ENCODE measurements around the gene TMEM217.

TMEM217 gene

DNA sequence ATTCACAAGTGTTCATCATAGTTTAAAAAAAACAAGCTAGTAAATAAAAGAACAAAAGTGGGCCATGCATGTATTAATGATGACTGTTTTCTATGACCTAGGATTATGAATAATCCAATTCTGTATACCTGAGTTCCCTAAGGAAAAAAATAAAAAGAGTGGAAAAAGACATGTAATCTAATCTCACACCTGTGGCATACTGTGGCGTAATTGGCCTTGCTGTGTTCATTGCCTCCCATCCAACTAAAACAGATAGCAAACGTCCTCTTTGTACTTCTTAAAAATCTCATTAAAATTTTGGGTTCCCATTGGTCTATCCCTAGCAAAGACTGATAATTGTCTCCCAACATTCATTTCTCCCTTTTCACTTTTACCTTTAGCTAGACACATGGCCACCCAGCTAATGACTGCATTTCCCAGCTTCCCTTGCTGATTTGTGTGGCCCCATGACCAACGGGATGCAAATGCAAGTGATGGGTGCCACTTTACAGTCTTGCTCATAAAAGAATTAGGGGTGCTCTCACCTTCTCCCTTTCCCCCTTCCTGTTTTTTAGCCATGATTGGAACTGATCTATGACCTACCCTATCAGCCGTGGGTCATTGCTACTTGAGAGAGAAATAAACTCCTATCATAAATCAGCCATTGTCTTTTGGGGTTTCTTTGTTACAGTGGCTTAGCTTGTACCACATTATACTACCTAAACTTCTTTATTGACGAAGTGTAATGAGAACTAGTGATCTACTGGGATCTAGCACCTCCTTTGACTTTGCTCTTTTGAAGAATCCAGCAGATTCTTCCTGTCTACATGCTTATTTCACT is 32.4 kb downstream of the TMEM217 start:
- DNase-seq (ENCODE audit: insufficient read length, low spot score), result no peak
- TF ChIP-seq, protein P1, sequence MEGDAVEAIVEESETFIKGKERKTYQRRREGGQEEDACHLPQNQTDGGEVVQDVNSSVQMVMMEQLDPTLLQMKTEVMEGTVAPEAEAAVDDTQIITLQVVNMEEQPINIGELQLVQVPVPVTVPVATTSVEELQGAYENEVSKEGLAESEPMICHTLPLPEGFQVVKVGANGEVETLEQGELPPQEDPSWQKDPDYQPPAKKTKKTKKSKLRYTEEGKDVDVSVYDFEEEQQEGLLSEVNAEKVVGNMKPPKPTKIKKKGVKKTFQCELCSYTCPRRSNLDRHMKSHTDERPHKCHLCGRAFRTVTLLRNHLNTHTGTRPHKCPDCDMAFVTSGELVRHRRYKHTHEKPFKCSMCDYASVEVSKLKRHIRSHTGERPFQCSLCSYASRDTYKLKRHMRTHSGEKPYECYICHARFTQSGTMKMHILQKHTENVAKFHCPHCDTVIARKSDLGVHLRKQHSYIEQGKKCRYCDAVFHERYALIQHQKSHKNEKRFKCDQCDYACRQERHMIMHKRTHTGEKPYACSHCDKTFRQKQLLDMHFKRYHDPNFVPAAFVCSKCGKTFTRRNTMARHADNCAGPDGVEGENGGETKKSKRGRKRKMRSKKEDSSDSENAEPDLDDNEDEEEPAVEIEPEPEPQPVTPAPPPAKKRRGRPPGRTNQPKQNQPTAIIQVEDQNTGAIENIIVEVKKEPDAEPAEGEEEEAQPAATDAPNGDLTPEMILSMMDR (IDR thresholded peaks at IDR 0.05; ENCODE audit: insufficient read depth, missing control alignments), result no peak
- FAIRE-seq, result no peak

DNA sequence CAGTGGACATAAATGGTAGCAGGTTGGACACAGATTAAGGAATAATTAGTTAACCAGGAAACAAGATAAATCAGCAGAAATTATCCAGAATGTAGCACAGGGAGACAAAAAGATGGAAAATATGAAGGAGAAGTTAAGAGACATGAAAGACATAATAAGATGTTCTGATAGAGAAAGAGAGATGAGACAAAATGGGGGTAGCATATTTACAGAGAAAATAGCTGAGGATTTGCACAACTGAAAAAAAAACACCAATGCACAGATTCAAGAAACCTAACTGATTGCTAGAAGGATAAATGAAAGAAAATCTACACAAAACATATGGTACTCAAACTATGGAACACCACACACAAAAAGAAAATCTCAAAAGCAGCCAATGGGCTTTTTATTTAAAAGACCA is 35.0 kb downstream of the TMEM217 start:
- DNase-seq (ENCODE audit: insufficient read length, low spot score) (no peak), FAIRE-seq (no peak)
- TF ChIP-seq, protein P1 (IDR thresholded peaks at IDR 0.05; ENCODE audit: insufficient read depth, missing control alignments), result no peak

- FAIRE-seq (no peak), DNase-seq (ENCODE audit: insufficient read length, low spot score) (peak; percentile 58)
- TF ChIP-seq, protein P1 (IDR thresholded peaks at IDR 0.05; ENCODE audit: insufficient read depth, missing control alignments), result no peak
These were observed 35.6 kb downstream of the TMEM217 start for GRCh38 chr6:37222125-37222967.

GRCh38 chr6:37221585-37222124 is 36.3 kb downstream of the TMEM217 start:
- FAIRE-seq, result no peak
- no peak for DNase-seq (ENCODE audit: insufficient read length, low spot score)
- TF ChIP-seq, protein P1 (IDR thresholded peaks at IDR 0.05; ENCODE audit: insufficient read depth, missing control alignments), result no peak

GRCh38 chr6:37218511-37218910 is 39.4 kb downstream of the TMEM217 start:
- FAIRE-seq (no peak), DNase-seq (ENCODE audit: insufficient read length, low spot score) (no peak)
- TF ChIP-seq, protein P1 (IDR thresholded peaks at IDR 0.05; ENCODE audit: insufficient read depth, missing control alignments), result no peak

GRCh38 chr6:37218061-37218460 is 39.9 kb downstream of the TMEM217 start:
- DNase-seq (ENCODE audit: insufficient read length, low spot score), result no peak
- TF ChIP-seq, protein P1 (IDR thresholded peaks at IDR 0.05; ENCODE audit: insufficient read depth, missing control alignments), result no peak
- FAIRE-seq, result no peak
